Endothelial cell of umbilical vein (primary cell): ENCODE data around the gene KIR3DL1.

Experiments used
- EZH2 ChIP-seq: IDR thresholded peaks from 2 replicates; pipeline ENCODE4 v1.6.1; 2012; ENCODE audit warnings: borderline replicate concordance, low read depth, mild to moderate bottlenecking, moderate library complexity, low read length, inconsistent platforms; ENCODE audit not compliant: severe bottlenecking
- GATA2 ChIP-seq: IDR thresholded peaks from 2 replicates; pipeline ENCODE4 v1.7.0; 2011; ENCODE audit warnings: low read depth, mild to moderate bottlenecking, moderate library complexity, mixed read lengths, low read length; ENCODE audit not compliant: insufficient read length, insufficient read depth
- JUN ChIP-seq: IDR thresholded peaks from 2 replicates; pipeline ENCODE4 v1.6.1; 2011; ENCODE audit warnings: borderline replicate concordance, low read depth; ENCODE audit not compliant: insufficient read length, insufficient read depth
- POLR2A ChIP-seq: IDR thresholded peaks from 2 replicates; pipeline ENCODE4 v1.6.1; 2012; ENCODE audit warnings: low read depth, mild to moderate bottlenecking, control low read depth, low read length
- POLR2AphosphoS5 ChIP-seq: IDR thresholded peaks from 2 replicates; pipeline ENCODE4 v1.6.1; 2012; ENCODE audit warnings: low read depth, mild to moderate bottlenecking, control low read depth, low read length, moderate library complexity; ENCODE audit not compliant: insufficient read depth
- TF ChIP-seq, protein P1 (sequence below), 2 donors: IDR thresholded peaks; 1 replicate in 1 of 2; 2 replicates in 1 of 2; pipeline ENCODE4 v1.5.1; 2011; ENCODE audit warnings: low read length in 2 of 2, mild to moderate bottlenecking in 2 of 2, moderate library complexity in 2 of 2, control low read depth in 1 of 2, inconsistent platforms in 1 of 2, low read depth in 1 of 2; ENCODE audit not compliant: insufficient read depth in 1 of 2; ENCODE audit errors: extremely low read depth in 1 of 2
- TF ChIP-seq, protein P2 (sequence below): IDR thresholded peaks from 2 replicates; pipeline ENCODE4 v1.6.1; 2011; ENCODE audit not compliant: insufficient read depth, insufficient read length

DNA sequence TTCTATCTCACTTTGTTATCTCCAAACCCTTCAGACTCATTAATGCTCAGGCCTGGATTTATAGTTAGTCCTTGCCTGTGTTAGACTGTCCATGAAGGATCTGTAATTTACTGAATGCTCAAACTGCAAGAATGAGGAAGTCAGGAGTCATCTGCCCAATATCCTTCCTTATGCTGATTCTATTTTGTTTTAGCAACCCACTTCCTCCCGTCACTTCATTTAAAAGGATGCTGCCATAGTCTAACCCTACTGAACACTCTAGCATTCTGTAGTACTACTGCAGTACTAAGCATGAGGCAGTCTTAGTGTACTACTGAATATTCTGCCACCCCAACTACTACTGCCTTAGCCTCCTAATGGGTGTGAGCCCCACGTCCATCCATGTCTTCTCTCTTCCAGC, 59.2 kb downstream of the KIR3DL1 start:
- TF ChIP-seq, protein P1, sequence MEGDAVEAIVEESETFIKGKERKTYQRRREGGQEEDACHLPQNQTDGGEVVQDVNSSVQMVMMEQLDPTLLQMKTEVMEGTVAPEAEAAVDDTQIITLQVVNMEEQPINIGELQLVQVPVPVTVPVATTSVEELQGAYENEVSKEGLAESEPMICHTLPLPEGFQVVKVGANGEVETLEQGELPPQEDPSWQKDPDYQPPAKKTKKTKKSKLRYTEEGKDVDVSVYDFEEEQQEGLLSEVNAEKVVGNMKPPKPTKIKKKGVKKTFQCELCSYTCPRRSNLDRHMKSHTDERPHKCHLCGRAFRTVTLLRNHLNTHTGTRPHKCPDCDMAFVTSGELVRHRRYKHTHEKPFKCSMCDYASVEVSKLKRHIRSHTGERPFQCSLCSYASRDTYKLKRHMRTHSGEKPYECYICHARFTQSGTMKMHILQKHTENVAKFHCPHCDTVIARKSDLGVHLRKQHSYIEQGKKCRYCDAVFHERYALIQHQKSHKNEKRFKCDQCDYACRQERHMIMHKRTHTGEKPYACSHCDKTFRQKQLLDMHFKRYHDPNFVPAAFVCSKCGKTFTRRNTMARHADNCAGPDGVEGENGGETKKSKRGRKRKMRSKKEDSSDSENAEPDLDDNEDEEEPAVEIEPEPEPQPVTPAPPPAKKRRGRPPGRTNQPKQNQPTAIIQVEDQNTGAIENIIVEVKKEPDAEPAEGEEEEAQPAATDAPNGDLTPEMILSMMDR (IDR thresholded peaks at IDR 0.05; ENCODE audit: extremely low read depth in 1 of 2, insufficient read depth in 1 of 2, low read depth in 1 of 2, low read length in 2 of 2), result no peak
- TF ChIP-seq EZH2 (no peak), POLR2A (no peak), JUN (no peak), POLR2AphosphoS5 (no peak), GATA2 (no peak)
- TF ChIP-seq, protein P2, sequence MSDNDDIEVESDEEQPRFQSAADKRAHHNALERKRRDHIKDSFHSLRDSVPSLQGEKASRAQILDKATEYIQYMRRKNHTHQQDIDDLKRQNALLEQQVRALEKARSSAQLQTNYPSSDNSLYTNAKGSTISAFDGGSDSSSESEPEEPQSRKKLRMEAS, result no peak
